Measurements from ENCODE around the gene SASH3. TPM values are rescaled to one million over a fixed set of nuclear protein-coding genes. Genes with fewer than 3 reads are reported as not detected.

The SASH3 gene
- polyA plus RNA-seq, 1 of the 3 experiments (the other 2 are of a cell fraction): not detected

- Histone ChIP-seq H3K79me2 (ENCODE audit: insufficient read depth) (no peaks in the 10 kb centered on the region), H3K36me3 (replicated peaks in 1 of 2; ENCODE audit: control insufficient read depth in 1 of 2, insufficient read depth in 2 of 2, low read length in 1 of 2) (peaks cover 0 to 3% of the 10 kb centered on the region in 2 experiments), H3F3A (replicated peaks; ENCODE audit: insufficient read depth) (peaks cover 10% of the 10 kb centered on the region), H3K4me2 (no peak overlapping the region), H3K9me3 (no peaks in the 10 kb centered on the region), H3K4me1 (ENCODE audit: control insufficient read depth in 1 of 2, insufficient read depth in 2 of 2, low read depth in 1 of 2, low read length in 1 of 2) (no peaks in the 10 kb centered on the region; a peak in 1 of 4 replicates), H3K27ac (ENCODE audit: low read depth in 2 of 2, low read length in 1 of 2) (no peak overlapping the region), H4K20me1 (ENCODE audit: insufficient read depth) (0 out of 2 replicates have a peak, but pooled peaks cover 4% of the 10 kb centered on the region), H2AFZ (ENCODE audit: low read depth) (no peak overlapping the region), H3K9me2 (no peaks in the 10 kb centered on the region), H3K9ac (no peak overlapping the region), H3K27me3 (ENCODE audit: insufficient read depth) (no peaks in the 10 kb centered on the region), H3K4me3 (ENCODE audit: low read depth in 2 of 2, low read length in 1 of 2) (no peak overlapping the region)
- POLR2A ChIA-PET: no interaction called here
- WGBS (ENCODE audit: low lambda C conversion rate): 43% methylated on average over 8 of the region's 8 CpGs
- CTCF ChIA-PET: no interaction called here
- DNase-seq: no peak
- TF ChIP-seq RXRA (IDR thresholded peaks at IDR 0.05; ENCODE audit: borderline replicate concordance, low read depth) (no peak), FOXM1 (IDR thresholded peaks at IDR 0.05; ENCODE audit: low read depth) (no peak), FOSL2 (IDR thresholded peaks at IDR 0.05; ENCODE audit: borderline replicate concordance, low read depth) (no peak)
Measured at GRCh38 chrX:129831091-129831885, 51.5 kb downstream of the SASH3 start.

- H3K4me1 ChIP-seq (ENCODE audit: control insufficient read depth in 1 of 2, insufficient read depth in 2 of 2, low read depth in 1 of 2, low read length in 1 of 2): no peaks in the 10 kb centered on the region; a peak in 1 of 4 replicates
- ChIA-PET POLR2A (no interaction called here), CTCF (interaction anchor here (1.0 to 2.5 kb wide), 2 partner anchors 10 to 196 kb away, joined by 4 to 11 read pairs; no protein-coding TSS in a partner anchor)
- H3K9me3 ChIP-seq: no peaks in the 10 kb centered on the region
- no peaks in the 10 kb centered on the region for H3K79me2 ChIP-seq (ENCODE audit: insufficient read depth)
- H4K20me1 ChIP-seq (ENCODE audit: insufficient read depth): 0 out of 2 replicates have a peak, but pooled peaks cover 4% of the 10 kb centered on the region
- whole genome bisulfite sequencing (ENCODE audit: low lambda C conversion rate): 63% methylated on average over 5 of the region's 5 CpGs
- H3K4me3 ChIP-seq (ENCODE audit: low read depth in 2 of 2, low read length in 1 of 2): no peak overlapping the region
- no peak overlapping the region for H2AFZ ChIP-seq (ENCODE audit: low read depth)
- no peaks in the 10 kb centered on the region; the same call in 1 of the 2 replicates for H3K27me3 ChIP-seq (ENCODE audit: insufficient read depth)
- peak overlapping the region in 1 of 2 experiments; percentile 36; a peak in 2 of 4 replicates for H3K27ac ChIP-seq (ENCODE audit: low read depth in 2 of 2, low read length in 1 of 2)
- 0 out of 2 replicates have a peak overlapping the region, but pooled peaks have one; percentile 3 for H3K4me2 ChIP-seq
- no peak for DNase-seq
- no peak overlapping the region for H3K9ac ChIP-seq
- H3F3A ChIP-seq (replicated peaks; ENCODE audit: insufficient read depth): peaks cover 10% of the 10 kb centered on the region
- H3K36me3 ChIP-seq (replicated peaks in 1 of 2; ENCODE audit: control insufficient read depth in 1 of 2, insufficient read depth in 2 of 2, low read length in 1 of 2): peaks cover 0 to 3% of the 10 kb centered on the region in 2 experiments
- H3K9me2 ChIP-seq: no peaks in the 10 kb centered on the region
- TF ChIP-seq EP300 (IDR thresholded peaks at IDR 0.05; ENCODE audit: borderline replicate concordance in 1 of 2, low read depth in 1 of 2, low read length in 1 of 2) (no peak), RCOR1 (IDR thresholded peaks at IDR 0.05; ENCODE audit: low read length) (no peak), CHD2 (IDR thresholded peaks at IDR 0.05; ENCODE audit: low read length, partially characterized antibody) (no peak), NRF1 (IDR thresholded peaks at IDR 0.05; ENCODE audit: low read depth, low read length) (no peak), YY1 (IDR thresholded peaks at IDR 0.05; ENCODE audit: low read depth) (no peak), CTCF (IDR thresholded peaks at IDR 0.05) (no peak), SIN3A (IDR thresholded peaks at IDR 0.05; ENCODE audit: borderline replicate concordance, low read depth, low read length) (no peak), FOSL2 (IDR thresholded peaks at IDR 0.05; ENCODE audit: borderline replicate concordance, low read depth) (no peak; the same call in 1 of the 2 replicates), POLR2AphosphoS5 (IDR thresholded peaks at IDR 0.05; ENCODE audit: low read depth, low read length) (no peak), GATA2 (CRISPR knock-in tag; IDR thresholded peaks at IDR 0.05) (no peak)
Measured at GRCh38 chrX:129833153-129833990, 53.6 kb downstream of the SASH3 start.
